ENCODE results near the gene MYDGF.

DNA sequence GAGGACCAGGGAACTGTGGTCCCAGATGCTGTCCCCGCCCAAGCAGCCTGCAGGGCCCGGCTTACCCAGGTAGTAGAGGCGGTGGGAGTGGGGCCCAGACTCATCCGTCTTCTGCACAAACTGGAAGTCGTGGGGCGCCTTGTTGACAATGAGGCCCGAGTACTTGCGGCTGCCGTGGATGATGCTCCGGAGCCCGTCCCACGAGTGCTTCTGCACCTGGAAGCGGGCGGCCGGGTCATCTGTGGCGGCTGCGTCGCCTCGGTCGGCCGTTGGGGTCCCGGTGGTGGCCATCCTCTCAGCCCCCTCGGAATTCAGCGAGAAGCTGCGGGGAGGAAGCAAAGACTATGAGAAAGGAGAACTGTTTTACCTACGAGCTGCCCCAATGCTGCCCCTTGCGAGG is 43.9 kb upstream of the MYDGF start:
- TF ChIP-seq, protein P1, sequence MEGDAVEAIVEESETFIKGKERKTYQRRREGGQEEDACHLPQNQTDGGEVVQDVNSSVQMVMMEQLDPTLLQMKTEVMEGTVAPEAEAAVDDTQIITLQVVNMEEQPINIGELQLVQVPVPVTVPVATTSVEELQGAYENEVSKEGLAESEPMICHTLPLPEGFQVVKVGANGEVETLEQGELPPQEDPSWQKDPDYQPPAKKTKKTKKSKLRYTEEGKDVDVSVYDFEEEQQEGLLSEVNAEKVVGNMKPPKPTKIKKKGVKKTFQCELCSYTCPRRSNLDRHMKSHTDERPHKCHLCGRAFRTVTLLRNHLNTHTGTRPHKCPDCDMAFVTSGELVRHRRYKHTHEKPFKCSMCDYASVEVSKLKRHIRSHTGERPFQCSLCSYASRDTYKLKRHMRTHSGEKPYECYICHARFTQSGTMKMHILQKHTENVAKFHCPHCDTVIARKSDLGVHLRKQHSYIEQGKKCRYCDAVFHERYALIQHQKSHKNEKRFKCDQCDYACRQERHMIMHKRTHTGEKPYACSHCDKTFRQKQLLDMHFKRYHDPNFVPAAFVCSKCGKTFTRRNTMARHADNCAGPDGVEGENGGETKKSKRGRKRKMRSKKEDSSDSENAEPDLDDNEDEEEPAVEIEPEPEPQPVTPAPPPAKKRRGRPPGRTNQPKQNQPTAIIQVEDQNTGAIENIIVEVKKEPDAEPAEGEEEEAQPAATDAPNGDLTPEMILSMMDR (IDR thresholded peaks at IDR 0.05): no peak
- TF ChIP-seq POLR2AphosphoS5 (IDR thresholded peaks at IDR 0.05) (no peak), EP300 (IDR thresholded peaks at IDR 0.05) (no peak)

Data from esophagus muscularis mucosa (tissue), 4 donors.